ENCODE results near the gene KDM6B. TPM values are rescaled to one million over a fixed set of nuclear protein-coding genes. Genes with fewer than 3 reads are reported as not detected.

Gene KDM6B
- total RNA-seq, 1 experiment from 2014 or later = 41.3 TPM

DNA sequence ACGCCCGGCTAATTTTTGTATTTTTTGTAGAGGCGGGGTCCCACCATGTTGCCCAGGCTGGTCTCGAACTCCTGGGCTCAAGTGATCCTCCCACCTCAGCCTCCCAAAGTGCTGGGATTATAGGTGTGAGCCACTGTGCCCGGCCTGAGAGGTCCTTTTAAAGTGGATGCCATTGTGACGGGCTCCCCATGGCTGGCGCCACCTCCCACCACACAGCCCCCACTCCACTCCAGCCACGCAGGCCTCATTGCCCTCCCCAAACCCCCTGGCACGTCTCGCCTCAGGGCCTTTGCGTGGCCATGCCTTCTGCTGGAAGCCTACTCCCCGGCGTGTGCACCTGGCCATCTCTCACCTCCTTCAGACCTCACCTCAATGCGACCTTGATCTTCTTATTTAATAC, 11.9 kb upstream of the KDM6B start:
- Histone ChIP-seq H4K20me1 (ENCODE audit: insufficient read depth) (no peaks in the 10 kb centered on the region), H3K79me2 (ENCODE audit: low read depth) (no peaks in the 10 kb centered on the region), H3F3A (ENCODE audit: insufficient read depth, low read depth) (no peaks in the 10 kb centered on the region; the same call in 1 of the 2 replicates), H3K4me1 (replicated peaks; ENCODE audit: insufficient read depth) (no peaks in the 10 kb centered on the region), H3K27me3 (ENCODE audit: insufficient read depth, low read depth) (no peaks in the 10 kb centered on the region), H3K36me3 (ENCODE audit: low read depth) (no peaks in the 10 kb centered on the region), H3K9me3 (ENCODE audit: insufficient read depth, low read depth) (no peaks in the 10 kb centered on the region), H3K4me3 (no peak overlapping the region), H3K27ac (no peak overlapping the region), H3K9me2 (ENCODE audit: insufficient read depth) (no peaks in the 10 kb centered on the region), H3K4me2 (no peak overlapping the region), H2AFZ (no peak overlapping the region)
- TF ChIP-seq EZH2 (IDR thresholded peaks at IDR 0.05; ENCODE audit: low read depth) (no peak), CTCF (conservative IDR thresholded peaks at IDR 0.05) (no peak)
- DNase-seq = no peak
- POLR2A ChIA-PET (ENCODE audit: unreplicated experiment) = no interaction called here
- intact Hi-C loops (cut with micrococcal nuclease; ENCODE audit: unreplicated experiment) = loop anchor here (1.0 to 5.0 kb wide), 5 partner anchors 35 to 235 kb away; partner anchors contain the start of genes CYB5D1, NAA38 and TMEM88
- CTCF ChIA-PET = interaction anchor here (0.5 kb wide), 1 partner anchor 91 kb away, joined by 3 read pairs; no protein-coding TSS in a partner anchor
- no TSS peak for BruUV-seq (replicated peaks)

DNA sequence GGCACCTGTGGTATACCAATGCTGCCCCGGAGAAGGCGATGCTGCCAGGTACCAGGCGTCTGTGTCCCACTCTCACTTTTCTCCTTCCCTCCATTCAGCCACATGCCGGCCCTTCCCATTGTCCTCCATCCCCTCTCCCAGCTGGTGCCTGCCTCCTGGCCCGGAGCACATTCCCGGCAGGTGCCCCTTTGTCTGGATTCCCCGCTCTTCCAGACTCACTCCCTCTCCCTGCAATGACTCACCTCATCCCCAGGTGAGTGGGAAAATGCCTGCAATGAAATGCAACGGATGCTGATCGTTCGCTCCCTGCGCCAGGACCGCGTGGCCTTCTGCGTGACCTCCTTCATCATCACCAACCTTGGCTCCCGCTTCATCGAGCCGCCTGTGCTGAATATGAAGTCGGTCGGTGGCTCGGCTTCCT, 10.4 kb upstream of the KDM6B start:
- DNase-seq = no peak
- no peaks in the 10 kb centered on the region for H3K4me1 ChIP-seq (replicated peaks; ENCODE audit: insufficient read depth)
- no peaks in the 10 kb centered on the region for H3K9me3 ChIP-seq (ENCODE audit: insufficient read depth, low read depth)
- no peaks in the 10 kb centered on the region; the same call in 1 of the 2 replicates for H3F3A ChIP-seq (ENCODE audit: insufficient read depth, low read depth)
- H3K27me3 ChIP-seq (ENCODE audit: insufficient read depth, low read depth) = no peaks in the 10 kb centered on the region
- H3K4me2 ChIP-seq = no peak overlapping the region
- H3K79me2 ChIP-seq (ENCODE audit: low read depth) = no peaks in the 10 kb centered on the region
- H3K4me3 ChIP-seq = no peak overlapping the region
- no TSS peak for BruUV-seq (replicated peaks)
- no peaks in the 10 kb centered on the region for H3K36me3 ChIP-seq (ENCODE audit: low read depth)
- H3K9me2 ChIP-seq (ENCODE audit: insufficient read depth) = no peaks in the 10 kb centered on the region
- ChIA-PET CTCF (interaction anchor here (0.7 kb wide), 1 partner anchor 178 kb away, joined by 7 read pairs; no protein-coding TSS in a partner anchor), POLR2A (ENCODE audit: unreplicated experiment) (no interaction called here)
- intact Hi-C loops (cut with micrococcal nuclease; ENCODE audit: unreplicated experiment) = loop anchor here (2.0 to 5.0 kb wide), 3 partner anchors 34 to 234 kb away; partner anchors contain the start of genes CYB5D1, NAA38 and TMEM88
- no peaks in the 10 kb centered on the region for H4K20me1 ChIP-seq (ENCODE audit: insufficient read depth)
- TF ChIP-seq CTCF (conservative IDR thresholded peaks at IDR 0.05) = no peak
- H2AFZ ChIP-seq = no peak overlapping the region
- H3K27ac ChIP-seq = no peak overlapping the region

GRCh38 chr17:7824021-7824924, 9.7 kb upstream of the KDM6B start:
- intact Hi-C loops (cut with micrococcal nuclease; ENCODE audit: unreplicated experiment) = loop anchor here (5.0 kb wide), 2 partner anchors 33 to 233 kb away; partner anchors contain the start of genes CYB5D1, NAA38 and TMEM88

More at GRCh38 chr17:7824021-7824924, 9.7 kb upstream of the KDM6B start:
- Histone ChIP-seq H3K27ac (no peak overlapping the region), H3K9me2 (ENCODE audit: insufficient read depth) (no peaks in the 10 kb centered on the region), H3F3A (ENCODE audit: insufficient read depth, low read depth) (no peaks in the 10 kb centered on the region; the same call in 1 of the 2 replicates), H3K79me2 (ENCODE audit: low read depth) (no peaks in the 10 kb centered on the region), H3K4me3 (no peak overlapping the region), H3K36me3 (ENCODE audit: low read depth) (no peaks in the 10 kb centered on the region), H3K27me3 (ENCODE audit: insufficient read depth, low read depth) (no peaks in the 10 kb centered on the region), H3K9me3 (ENCODE audit: insufficient read depth, low read depth) (no peaks in the 10 kb centered on the region), H2AFZ (no peak overlapping the region), H3K4me1 (replicated peaks; ENCODE audit: insufficient read depth) (no peaks in the 10 kb centered on the region), H4K20me1 (ENCODE audit: insufficient read depth) (no peaks in the 10 kb centered on the region), H3K4me2 (no peak overlapping the region)
- DNase-seq = no peak
- TF ChIP-seq CTCF (conservative IDR thresholded peaks at IDR 0.05) (no peak), EZH2 (IDR thresholded peaks at IDR 0.05; ENCODE audit: low read depth) (no peak)
- CTCF ChIA-PET = interaction anchor here (0.6 to 1.5 kb wide), 3 partner anchors 13 to 217 kb away, joined by 3 to 4 read pairs (median 3); no protein-coding TSS in a partner anchor
- POLR2A ChIA-PET (ENCODE audit: unreplicated experiment) = no interaction called here
- no TSS peak for BruUV-seq (replicated peaks)

Data from PC-9 (cell line).